CD4-positive, alpha-beta T cell treated with Interferon gamma for 1 hour (primary cell): ENCODE measurements around the gene WIPI1.
"Not testable (repeated sequence)": the region's sequence is repeated elsewhere in the genome, so short reads cannot be mapped to it uniquely, and the experiment has no call there.

ENCODE experiments used
- DNase-seq: peaks from one replicate; pipeline ENCODE4 v3.0.0-alpha.2; 2020

Gene WIPI1

DNA sequence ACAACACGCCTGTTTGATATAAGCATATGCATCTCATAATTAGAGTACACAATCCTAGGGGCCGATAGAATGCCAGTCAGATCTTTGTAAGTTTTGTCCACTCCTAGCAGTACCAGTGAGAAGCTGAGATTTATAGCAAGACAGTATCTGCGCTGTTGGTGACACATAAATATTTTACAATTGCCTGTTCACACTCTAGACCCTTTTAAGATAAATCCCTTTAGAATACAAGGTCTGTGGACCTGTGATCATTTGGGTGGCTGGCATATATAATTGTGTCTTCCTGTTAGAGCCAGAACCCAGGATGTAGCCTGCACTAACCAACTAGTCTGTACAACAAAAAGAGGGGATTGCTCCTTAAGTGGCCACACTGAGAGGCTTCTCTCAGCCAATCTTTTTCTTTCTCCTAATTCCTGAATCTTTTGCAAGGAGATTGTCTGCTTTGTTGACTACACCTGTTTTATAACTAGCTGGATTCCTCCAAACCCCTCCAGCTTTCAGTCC lies 74.7 kb downstream of the WIPI1 start:
- no peak for DNase-seq

DNA sequence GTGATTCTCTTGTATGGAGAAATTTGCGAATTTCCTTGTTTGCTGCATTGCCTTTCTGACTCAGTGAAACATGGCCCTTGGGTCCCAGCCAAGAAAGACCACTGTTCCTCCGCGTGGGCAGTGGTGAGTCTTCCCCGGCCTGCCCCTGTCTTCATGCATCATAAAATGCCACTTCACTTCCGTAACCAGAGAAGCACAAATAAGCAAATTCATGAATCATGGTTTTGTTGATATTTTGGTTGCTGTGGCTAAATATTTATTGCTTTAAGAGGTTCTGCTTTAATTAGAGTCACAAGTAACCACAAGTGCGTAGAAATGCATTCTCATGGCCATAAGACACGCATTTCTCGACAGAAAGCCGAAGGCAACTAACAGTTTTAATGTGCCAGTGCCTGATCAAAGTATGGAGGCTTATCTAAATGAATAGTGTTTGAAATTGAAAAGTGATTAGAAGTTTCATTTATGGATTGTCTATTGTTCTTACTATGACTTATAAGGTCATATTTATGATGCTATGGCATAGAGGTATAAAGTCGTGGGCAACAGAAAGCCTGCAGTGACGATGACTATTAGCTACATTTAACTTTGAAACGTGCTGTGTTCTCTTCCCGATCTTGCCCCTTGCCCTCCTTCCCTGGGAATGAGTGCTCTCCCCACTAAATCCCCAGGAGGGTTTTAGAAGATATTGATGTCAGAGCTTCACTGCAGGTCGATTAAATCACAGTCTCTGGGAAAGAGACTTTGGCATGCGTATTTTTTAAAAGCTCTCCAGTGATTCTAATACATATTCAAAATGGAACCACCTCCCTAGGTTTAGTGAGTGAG lies 76.0 kb downstream of the WIPI1 start:
- DNase-seq: peak; percentile 54

DNA sequence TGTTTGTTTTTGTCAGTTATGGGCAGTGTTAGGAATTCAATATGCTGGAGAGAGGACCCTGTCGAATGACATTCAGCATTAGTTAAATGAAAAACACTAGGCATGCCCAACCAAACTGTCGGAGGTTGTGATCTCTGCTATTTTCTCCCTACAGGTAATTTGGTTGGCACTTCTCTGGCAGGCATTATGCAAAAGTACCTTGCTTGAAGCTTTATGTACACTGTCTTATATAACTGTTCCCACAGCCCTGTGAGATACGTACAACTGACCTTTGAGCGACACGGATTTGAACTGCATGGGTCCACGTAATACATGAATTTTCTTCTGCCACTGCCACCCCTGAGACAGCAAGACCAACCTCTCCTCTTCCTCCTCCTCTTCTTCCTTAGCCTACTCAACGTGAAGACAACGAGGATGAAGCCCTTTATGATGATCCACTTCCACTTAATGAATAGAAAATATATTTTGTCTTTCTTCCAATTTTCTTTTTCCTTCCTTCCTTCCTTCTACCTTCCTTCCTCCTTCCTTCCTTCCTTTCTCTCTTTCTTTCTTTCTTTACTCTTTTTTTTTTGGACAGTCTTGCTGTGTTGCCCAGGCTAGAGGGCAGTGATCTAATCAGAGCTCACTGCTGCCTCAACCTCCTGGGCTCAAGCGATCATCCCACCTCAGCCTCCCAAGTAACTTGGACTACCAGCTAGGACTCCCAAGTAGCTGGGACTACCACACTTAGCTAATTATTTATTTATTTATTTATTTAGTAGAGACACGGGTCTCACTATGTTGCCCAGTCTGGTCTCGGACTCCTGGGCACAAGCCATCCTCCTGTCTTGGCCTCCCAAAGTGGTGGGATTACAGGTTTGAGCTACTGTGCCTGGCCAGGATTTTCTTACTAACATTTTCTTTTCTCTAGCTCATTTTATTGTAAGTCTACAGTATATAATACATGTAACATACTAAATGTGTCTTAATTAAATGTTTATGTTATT lies 77.3 kb downstream of the WIPI1 start:
- DNase-seq: no peak

DNA sequence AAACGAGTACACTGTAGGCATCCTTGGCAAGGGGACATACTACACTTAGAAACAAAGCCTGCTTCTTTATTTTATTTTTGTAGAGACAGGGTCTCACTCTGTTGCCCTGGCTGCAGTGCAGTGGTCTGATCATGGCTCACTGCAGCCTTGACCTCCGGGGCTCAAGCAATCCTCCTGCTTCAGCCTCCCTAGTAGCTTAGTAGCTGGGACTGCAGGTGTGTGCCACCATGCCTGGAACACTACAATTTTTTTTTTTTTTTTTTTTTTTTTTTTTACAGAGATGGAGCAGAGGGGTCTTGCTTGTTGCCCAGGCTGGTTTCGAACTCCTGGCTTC lies 78.2 kb downstream of the WIPI1 start:
- DNase-seq: no peak

DNA sequence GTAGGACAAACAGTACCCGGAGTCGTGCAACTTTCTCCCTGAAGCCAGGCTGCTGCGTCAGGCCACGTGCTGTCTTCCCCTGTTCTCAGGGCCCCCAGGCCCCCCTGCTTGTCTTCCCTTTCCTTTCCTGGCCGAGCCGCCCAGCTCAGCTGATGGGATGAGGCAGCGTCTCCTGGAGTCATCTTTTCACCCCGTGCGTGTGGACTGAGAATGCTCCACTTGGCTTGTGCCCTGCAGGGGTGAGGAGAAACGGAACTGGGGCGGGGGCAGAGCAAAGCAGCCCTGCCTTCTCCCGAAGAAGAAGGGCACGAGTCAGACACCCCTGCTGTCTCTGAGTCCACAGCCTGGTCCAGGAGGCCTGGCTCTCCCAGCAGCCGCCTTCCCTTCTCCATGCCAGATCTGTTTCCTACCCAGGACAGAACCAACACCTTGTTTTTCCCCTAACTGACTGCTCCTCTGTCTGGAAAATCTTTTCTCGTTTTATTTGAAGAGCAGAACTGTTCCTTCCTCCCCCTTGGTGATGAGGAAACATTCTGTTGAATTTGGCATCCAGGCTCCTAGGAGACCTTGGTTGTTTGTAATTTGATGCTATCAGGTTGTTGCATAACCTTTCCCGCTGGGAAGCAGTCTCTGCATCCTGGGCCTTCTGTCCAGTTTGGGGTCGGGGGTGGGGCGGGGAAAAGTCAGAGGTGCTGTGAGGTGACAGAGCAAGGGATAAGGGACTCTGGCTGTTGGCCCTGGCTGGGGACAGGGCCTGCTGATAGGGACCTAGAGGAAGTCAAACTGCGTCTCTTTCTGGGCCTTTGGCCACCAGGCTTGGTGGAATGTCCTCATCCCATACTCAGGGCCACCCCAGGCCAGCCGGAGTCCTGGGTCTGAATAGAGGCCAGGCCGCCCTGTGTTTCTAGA lies 78.8 kb downstream of the WIPI1 start:
- DNase-seq: peak; percentile 42

DNA sequence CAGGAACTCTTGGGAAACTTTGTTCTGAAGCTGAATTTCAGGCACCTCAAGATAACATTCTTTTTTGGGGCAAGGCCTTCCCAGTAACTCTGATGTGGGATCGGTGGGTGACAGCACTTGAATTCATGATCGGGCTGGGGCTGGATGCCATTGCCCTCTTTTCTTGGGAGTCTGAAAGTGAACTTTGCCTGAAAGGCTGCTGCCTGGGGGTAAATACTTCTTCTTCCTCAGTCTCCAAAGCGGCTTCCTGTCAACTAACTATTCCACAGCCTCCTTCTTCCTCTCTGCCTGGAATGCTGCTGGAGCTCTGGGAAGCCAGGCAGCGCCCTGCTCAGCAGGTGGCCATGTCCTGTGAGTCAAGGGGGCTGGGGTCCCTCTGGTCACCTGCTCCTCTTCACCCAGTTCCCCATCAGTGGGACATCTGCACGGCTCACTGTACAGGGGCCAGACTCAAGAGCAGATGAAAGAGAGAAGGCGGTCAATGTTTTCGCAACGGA lies 79.5 kb downstream of the WIPI1 start:
- no peak for DNase-seq

DNA sequence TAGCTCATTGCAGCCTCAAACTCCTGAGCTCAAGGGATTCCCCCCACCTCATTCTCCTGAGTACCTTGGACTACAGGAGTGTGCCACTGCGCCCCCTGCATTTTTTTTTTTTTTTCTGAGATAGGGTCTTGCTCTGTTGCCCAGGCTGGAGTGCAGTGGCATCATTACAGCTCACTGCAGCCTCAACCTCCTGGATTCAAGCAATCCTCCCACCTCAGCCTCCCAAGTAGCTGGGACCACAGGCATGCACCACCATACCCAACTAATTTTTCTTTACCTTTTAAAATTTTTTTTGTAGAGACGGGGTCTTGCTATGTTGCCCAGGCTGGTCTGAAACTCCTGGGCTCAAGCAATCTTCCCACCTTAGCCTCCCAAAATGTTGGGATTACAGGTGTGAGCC lies 81.1 kb downstream of the WIPI1 start:
- not testable (repeated sequence) for DNase-seq

DNA sequence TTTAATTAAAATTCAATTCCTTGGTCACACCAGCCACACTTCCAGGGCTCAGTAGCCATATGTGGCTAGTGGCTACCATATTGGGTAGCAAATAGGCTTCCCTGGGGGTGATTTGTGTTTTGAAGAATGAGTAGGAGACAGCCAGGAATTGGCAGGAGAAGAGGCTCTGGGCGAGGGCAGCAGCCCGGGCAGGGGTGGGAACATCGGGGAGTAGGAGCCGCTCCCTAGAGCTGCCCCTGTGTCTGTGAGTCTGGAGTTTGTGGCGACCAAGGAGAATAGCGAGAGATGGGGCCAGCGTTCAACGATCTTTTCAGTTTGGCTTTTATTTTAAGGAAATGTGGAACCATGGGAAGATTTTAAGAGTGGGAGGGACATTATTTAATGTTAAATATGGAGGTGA lies 81.7 kb downstream of the WIPI1 start:
- no peak for DNase-seq
